Activated T-helper 2 cell treated with anti-CD3 and anti-CD28 coated beads, Interferon-gamma antibody, Interleukin-2, Interleukin-4, amounts not matched to agents 10 μg/mL and 5 μg/mL and 100 μg/mL, durations not matched to agents 14 hours and 24 hours and 36 hours (primary cell): ENCODE measurements around the gene LDLR. TPM values are rescaled to one million over a fixed set of nuclear protein-coding genes. Genes with fewer than 3 reads are reported as not detected.
"Not testable (repeated sequence)": the region's sequence is repeated elsewhere in the genome, so short reads cannot be mapped to it uniquely, and the experiment has no call there.

Experiments
- DNase-seq: peaks from one replicate; pipeline ENCODE4 v3.0.0; 2021; ENCODE audit warnings: low spot score
- H3K27ac Mint-ChIP-seq: one replicate; pipeline ENCODE4 v1.8.0; 2021; ENCODE audit warnings: mixed read lengths
- H3K27me3 Mint-ChIP-seq: one replicate; pipeline ENCODE4 v1.8.0; 2021; ENCODE audit warnings: low read depth, mixed read lengths
- H3K36me3 Mint-ChIP-seq: one replicate; pipeline ENCODE4 v1.8.0; 2021; ENCODE audit warnings: low read depth, mixed read lengths
- H3K4me1 Mint-ChIP-seq: one replicate; pipeline ENCODE4 v1.8.0; 2021; ENCODE audit warnings: low read depth, mixed read lengths
- H3K4me3 Mint-ChIP-seq: one replicate; pipeline ENCODE4 v1.8.0; 2021; ENCODE audit warnings: low read depth, mild to moderate bottlenecking, moderate library complexity, mixed read lengths
- H3K9me3 Mint-ChIP-seq: one replicate; pipeline ENCODE4 v1.8.0; 2021; ENCODE audit warnings: mixed read lengths
- intact Hi-C: fragments of 100-400 bp; cut with micrococcal nuclease; formaldehyde crosslinking; loops from one replicate; pipeline ENCODE4 v1.15.1; 2023
- total RNA-seq: library from RNA; stranded (reverse); gene quantifications from 2 replicates; pipeline ENCODE4 v1.2.3, GENCODE V29; 2022

LDLR gene
- total RNA-seq, 1 donor from 2014 or later: 138 TPM

GRCh38 chr19:11088506-11089253 is 583 bp upstream of the LDLR start:
- Mint-ChIP-seq H3K27ac (peak overlapping the region; percentile 99), H3K36me3 (peaks cover 35% of the 10 kb centered on the region), H3K27me3 (no peaks in the 10 kb centered on the region), H3K4me1 (peaks cover 31% of the 10 kb centered on the region), H3K9me3 (no peaks in the 10 kb centered on the region), H3K4me3 (peak overlapping the region; percentile 97)
- no peak for DNase-seq
- intact Hi-C loops: no loop called here

- peaks cover 46% of the 10 kb centered on the region for H3K36me3 Mint-ChIP-seq
- H3K9me3 Mint-ChIP-seq, DNase-seq, H3K27me3 Mint-ChIP-seq: not testable (repeated sequence)
- H3K4me1 Mint-ChIP-seq: peaks cover 37% of the 10 kb centered on the region
- intact Hi-C loops: loop anchor here (2.0 to 5.0 kb wide), 3 partner anchors 127 to 1632 kb away; partner anchors contain the start of genes ODAD3, PRKCSH and TNPO2
- H3K27ac Mint-ChIP-seq: peak overlapping the region; percentile 99
- peak overlapping the region; percentile 97 for H3K4me3 Mint-ChIP-seq
Measured at GRCh38 chr19:11090014-11090263, 676 bp downstream of the LDLR start.

DNA sequence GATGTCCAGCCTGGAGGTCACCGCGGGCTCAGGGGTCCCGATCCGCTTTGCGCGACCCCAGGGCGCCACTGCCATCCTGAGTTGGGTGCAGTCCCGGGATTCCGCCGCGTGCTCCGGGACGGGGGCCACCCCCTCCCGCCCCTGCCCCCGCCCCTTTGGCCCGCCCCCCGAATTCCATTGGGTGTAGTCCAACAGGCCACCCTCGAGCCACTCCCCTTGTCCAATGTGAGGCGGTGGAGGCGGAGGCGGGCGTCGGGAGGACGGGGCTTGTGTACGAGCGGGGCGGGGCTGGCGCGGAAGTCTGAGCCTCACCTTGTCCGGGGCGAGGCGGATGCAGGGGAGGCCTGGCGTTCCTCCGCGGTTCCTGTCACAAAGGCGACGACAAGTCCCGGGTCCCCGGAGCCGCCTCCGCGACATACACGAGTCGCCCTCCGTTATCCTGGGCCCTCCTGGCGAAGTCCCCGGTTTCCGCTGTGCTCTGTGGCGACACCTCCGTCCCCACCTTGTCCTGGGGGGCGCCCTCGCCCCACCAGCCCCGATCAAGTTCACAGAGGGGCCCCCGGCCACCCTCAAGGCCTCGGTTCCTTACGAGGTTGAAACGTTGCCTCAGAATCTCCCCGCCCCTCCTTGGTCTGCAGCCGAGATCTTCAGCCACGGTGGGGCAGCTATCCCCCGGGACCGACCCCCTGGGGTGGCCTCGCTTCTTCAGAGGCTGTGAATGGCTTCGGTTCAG is 1.2 kb downstream of the LDLR start:
- no peaks in the 10 kb centered on the region for H3K9me3 Mint-ChIP-seq
- intact Hi-C loops: loop anchor here (2.0 to 5.0 kb wide), 3 partner anchors 128 to 1632 kb away; partner anchors contain the start of genes ODAD3, PRKCSH and TNPO2
- H3K27ac Mint-ChIP-seq: peak overlapping the region; percentile 99
- H3K4me3 Mint-ChIP-seq: peak overlapping the region; percentile 97
- H3K27me3 Mint-ChIP-seq: no peaks in the 10 kb centered on the region
- peak; percentile 98 for DNase-seq
- peaks cover 49% of the 10 kb centered on the region for H3K36me3 Mint-ChIP-seq
- peaks cover 39% of the 10 kb centered on the region for H3K4me1 Mint-ChIP-seq

DNA sequence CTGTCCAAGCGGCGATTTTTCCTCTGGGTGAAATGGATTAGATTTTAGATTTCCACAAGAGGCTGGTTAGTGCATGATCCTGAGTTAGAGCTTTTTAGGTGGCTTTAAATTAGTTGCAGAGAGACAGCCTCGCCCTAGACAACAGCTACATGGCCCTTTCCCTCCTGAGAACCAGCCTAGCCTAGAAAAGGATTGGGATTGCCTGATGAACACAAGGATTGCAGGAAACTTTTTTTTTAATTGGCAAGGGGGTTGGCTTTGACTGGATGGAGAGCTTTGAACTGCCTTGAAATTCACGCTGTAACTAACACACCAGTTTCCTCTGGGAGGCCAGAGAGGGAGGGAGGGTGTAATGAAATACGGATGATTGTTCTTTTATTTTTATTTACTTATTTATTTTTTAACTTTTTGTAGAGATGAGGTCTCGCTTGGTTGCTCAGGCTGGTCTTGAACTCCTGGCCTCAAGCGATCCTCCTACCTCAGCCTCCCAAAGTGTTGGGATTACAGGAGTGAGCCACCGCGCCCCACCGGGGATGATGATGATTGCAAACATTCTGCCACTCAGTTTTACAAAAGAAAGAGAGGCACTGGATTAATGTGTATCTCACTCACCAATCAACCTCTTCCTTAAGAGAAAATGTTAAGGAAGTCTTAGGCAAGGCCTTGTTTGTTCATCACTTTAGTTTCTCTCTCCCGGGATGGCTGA is 1.9 kb downstream of the LDLR start:
- H3K4me3 Mint-ChIP-seq: peak overlapping the region; percentile 97
- peaks cover 55% of the 10 kb centered on the region for H3K36me3 Mint-ChIP-seq
- peaks cover 44% of the 10 kb centered on the region for H3K4me1 Mint-ChIP-seq
- H3K27me3 Mint-ChIP-seq: no peaks in the 10 kb centered on the region
- no peak for DNase-seq
- intact Hi-C loops: loop anchor here (2.0 to 5.0 kb wide), 3 partner anchors 128 to 1631 kb away; partner anchors contain the start of genes ODAD3, PRKCSH and TNPO2
- peaks cover under 1% of the 10 kb centered on the region for H3K9me3 Mint-ChIP-seq
- peak overlapping the region; percentile 93 for H3K27ac Mint-ChIP-seq

- H3K9me3 Mint-ChIP-seq: peaks cover 4% of the 10 kb centered on the region
- peak overlapping the region; percentile 97 for H3K4me3 Mint-ChIP-seq
- peak; percentile 57 for DNase-seq
- peaks cover 61% of the 10 kb centered on the region for H3K36me3 Mint-ChIP-seq
- peak overlapping the region; percentile 93 for H3K27ac Mint-ChIP-seq
- no peaks in the 10 kb centered on the region for H3K27me3 Mint-ChIP-seq
- peaks cover 49% of the 10 kb centered on the region for H3K4me1 Mint-ChIP-seq
- intact Hi-C loops: loop anchor here (2.0 to 5.0 kb wide), 3 partner anchors 129 to 1631 kb away; partner anchors contain the start of genes ODAD3, PRKCSH and TNPO2
Measured at GRCh38 chr19:11091703-11092153, 2.5 kb downstream of the LDLR start.

DNA sequence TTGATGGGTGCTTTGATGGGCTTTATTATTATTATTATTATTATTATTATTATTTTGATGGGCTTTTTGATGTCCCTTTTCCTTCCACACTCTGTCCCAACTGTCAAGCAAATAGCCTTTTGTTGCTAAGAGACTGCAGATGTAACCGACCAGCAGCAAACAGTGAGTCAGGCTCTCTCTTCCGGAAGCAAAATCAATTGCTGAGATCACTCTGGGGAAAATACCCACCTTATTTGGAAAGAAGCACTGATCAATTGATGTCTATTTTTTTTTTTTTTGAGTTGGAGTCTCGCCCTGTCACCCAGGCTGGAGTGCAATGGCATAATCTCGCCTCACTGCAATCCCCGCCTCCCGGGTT is 2.9 kb downstream of the LDLR start:
- Mint-ChIP-seq H3K27ac (peak overlapping the region; percentile 93), H3K4me3 (peak overlapping the region; percentile 97), H3K36me3 (peaks cover 64% of the 10 kb centered on the region), H3K4me1 (peaks cover 50% of the 10 kb centered on the region), H3K9me3 (peaks cover 4% of the 10 kb centered on the region), H3K27me3 (no peaks in the 10 kb centered on the region)
- intact Hi-C loops: loop anchor here (5.0 kb wide), 1 partner anchor 1630 kb away; the partner anchor contains the start of gene TNPO2
- peak; percentile 46 for DNase-seq

GRCh38 chr19:11093689-11094238 is 4.5 kb downstream of the LDLR start:
- H3K9me3 Mint-ChIP-seq: peaks cover 4% of the 10 kb centered on the region
- peak overlapping the region; percentile 97 for H3K4me3 Mint-ChIP-seq
- intact Hi-C loops: loop anchor here (5.0 kb wide), 1 partner anchor 1629 kb away; the partner anchor contains the start of gene TNPO2
- H3K4me1 Mint-ChIP-seq: peaks cover 47% of the 10 kb centered on the region
- no peak for DNase-seq
- no peaks in the 10 kb centered on the region for H3K27me3 Mint-ChIP-seq
- peaks cover 74% of the 10 kb centered on the region for H3K36me3 Mint-ChIP-seq
- peak overlapping the region; percentile 93 for H3K27ac Mint-ChIP-seq

DNA sequence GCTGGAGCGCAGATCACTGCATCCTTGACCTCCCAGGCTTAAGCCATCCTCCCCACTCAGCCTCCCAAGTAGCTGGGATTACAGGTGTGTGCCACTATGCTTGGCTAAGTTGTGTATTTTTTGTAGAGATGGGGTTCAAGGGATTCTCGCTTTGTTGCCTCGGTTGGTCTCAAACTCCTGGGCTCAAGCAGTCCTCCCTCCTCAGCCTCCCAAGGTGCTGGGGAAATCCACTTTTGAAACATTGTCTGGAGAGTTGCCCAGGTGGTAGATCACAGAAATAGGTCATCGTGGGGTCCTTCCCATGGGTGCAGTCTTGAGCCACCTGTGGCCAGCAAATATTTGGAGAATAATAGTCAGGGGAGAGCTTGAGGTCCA is 5.2 kb downstream of the LDLR start:
- Mint-ChIP-seq H3K27me3 (no peaks in the 10 kb centered on the region), H3K4me1 (peaks cover 47% of the 10 kb centered on the region), H3K9me3 (peaks cover 4% of the 10 kb centered on the region), H3K27ac (peak overlapping the region; percentile 91), H3K4me3 (peak overlapping the region; percentile 69), H3K36me3 (peaks cover 77% of the 10 kb centered on the region)
- DNase-seq: no peak
- intact Hi-C loops: loop anchor here (5.0 kb wide), 1 partner anchor 1628 kb away; the partner anchor contains the start of gene TNPO2

DNA sequence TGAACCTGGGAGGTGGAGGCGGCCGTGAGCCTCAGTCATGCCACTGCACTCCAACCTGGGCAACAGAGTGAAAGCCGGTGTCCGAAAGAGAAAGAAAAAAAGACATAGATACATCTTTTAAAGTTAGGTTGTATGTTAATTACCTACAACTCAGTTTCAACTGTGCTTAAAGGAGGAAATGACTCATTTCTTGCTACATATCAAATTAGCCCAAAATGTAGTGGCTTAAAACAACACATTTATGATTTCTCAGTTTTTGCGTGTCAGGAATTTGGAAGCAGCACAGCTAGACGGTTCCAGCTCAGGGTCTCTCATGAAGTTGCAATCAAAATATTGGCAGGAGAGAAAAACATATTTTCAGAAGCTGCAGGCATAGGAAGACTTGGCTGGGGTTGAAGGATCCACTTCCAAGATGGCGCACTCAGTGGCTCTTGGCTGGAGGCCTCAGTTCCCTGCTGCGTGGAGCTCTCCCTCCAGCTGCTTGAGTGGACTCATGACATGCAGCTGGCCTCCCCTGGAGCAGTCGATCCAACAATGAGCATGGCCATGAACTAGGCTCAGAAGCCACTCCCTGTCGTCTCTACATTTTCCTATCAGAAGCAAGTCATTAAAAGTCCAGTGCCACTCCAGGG is 7.1 kb downstream of the LDLR start:
- Mint-ChIP-seq H3K27me3 (no peaks in the 10 kb centered on the region), H3K9me3 (peaks cover 4% of the 10 kb centered on the region), H3K4me1 (peaks cover 51% of the 10 kb centered on the region), H3K4me3 (peak overlapping the region; percentile 69), H3K27ac (peak overlapping the region; percentile 91), H3K36me3 (peaks cover 83% of the 10 kb centered on the region)
- DNase-seq: peak; percentile 40
- intact Hi-C loops: loop anchor here (5.0 kb wide), 1 partner anchor 59 kb away; no protein-coding TSS in a partner anchor

- DNase-seq, H3K4me3 Mint-ChIP-seq, H3K27me3 Mint-ChIP-seq, H3K9me3 Mint-ChIP-seq, H3K27ac Mint-ChIP-seq: not testable (repeated sequence)
- peaks cover 45% of the 10 kb centered on the region for H3K4me1 Mint-ChIP-seq
- intact Hi-C loops: loop anchor here (5.0 kb wide), 1 partner anchor 60 kb away; no protein-coding TSS in a partner anchor
- peaks cover 78% of the 10 kb centered on the region for H3K36me3 Mint-ChIP-seq
Measured at GRCh38 chr19:11097367-11097766, 8.1 kb downstream of the LDLR start.

- Mint-ChIP-seq H3K27me3 (no peaks in the 10 kb centered on the region), H3K4me1 (peaks cover 39% of the 10 kb centered on the region), H3K9me3 (peaks cover 4% of the 10 kb centered on the region), H3K4me3 (no peak overlapping the region), H3K27ac (no peak overlapping the region), H3K36me3 (peaks cover 78% of the 10 kb centered on the region)
- DNase-seq: no peak
- intact Hi-C loops: loop anchor here (5.0 kb wide), 1 partner anchor 61 kb away; no protein-coding TSS in a partner anchor
Measured at GRCh38 chr19:11098327-11098726, 9.1 kb downstream of the LDLR start.

GRCh38 chr19:11098861-11099260 is 9.6 kb downstream of the LDLR start:
- Mint-ChIP-seq H3K4me3 (no peak overlapping the region), H3K27me3 (no peaks in the 10 kb centered on the region), H3K4me1 (peaks cover 36% of the 10 kb centered on the region), H3K9me3 (peaks cover 4% of the 10 kb centered on the region), H3K27ac (peak overlapping the region; percentile 65), H3K36me3 (peaks cover 78% of the 10 kb centered on the region)
- intact Hi-C loops: loop anchor here (5.0 kb wide), 1 partner anchor 62 kb away; no protein-coding TSS in a partner anchor
- DNase-seq: no peak
